GM18499 (cell line): ENCODE results near the gene MYH13.
A peak's percentile ranks its signal among the peaks of the same experiment; 100 is the strongest.
"Not testable (repeated sequence)": the region's sequence is repeated elsewhere in the genome, so short reads cannot be mapped to it uniquely, and the experiment has no call there.

Experiments
- ATAC-seq: cut with Tn5 transposase; IDR thresholded peaks from one replicate; pipeline ENCODE4 v1.9.1; 2021; ENCODE audit warnings: moderate number of reproducible peaks; ENCODE audit not compliant: insufficient read depth, unreplicated experiment

MYH13 gene

DNA sequence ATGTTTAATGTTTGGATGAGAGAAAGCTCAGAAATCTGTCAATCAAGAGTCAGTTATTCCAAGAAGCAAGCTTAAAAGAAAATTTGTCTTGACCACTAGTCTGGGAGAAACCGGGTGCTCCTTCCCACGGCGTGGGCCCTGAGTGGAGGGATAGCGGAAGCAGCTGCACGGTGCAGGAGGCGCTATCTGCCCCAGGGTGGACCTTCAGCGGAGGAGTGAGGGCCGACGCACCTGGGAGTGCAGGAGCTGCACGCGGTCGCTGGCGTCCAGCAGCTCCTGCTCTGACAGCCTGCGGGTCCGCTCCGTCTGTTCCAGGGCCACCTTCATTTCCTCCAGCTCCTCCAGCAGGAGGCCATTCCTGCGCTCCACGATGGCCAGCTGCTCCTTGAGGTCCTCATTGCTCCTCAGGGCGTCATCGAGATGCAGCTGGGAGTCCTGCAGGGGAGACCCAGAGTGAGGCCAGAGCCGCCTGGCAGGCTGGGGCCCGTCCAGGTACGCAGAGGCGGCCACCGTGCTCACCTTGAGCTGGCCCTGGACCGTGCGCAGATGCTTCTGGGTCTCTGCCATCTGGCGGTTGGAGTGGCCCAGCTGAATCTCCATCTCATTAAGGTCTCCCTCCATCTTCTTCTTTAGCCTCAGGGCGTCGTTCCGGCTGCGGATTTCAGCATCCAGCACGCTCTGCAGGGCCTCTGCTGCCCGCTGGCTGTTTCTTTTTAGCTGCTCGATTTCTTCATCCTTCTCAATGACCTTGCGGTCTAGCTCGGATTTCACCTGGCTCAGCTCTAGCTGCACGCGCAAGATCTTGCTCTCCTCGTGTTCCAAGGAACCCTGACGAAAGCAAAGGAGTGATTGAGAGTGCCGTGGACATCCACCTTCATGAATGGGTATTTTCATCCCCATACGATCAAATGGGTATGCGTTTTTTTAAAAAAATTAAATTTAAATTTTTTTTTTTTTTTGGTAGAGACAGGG lies 63.5 kb downstream of the MYH13 start:
- no peak for ATAC-seq

- ATAC-seq, result no peak
Observed at GRCh38 chr17:10306585-10306984, 66.2 kb downstream of the MYH13 start.

DNA sequence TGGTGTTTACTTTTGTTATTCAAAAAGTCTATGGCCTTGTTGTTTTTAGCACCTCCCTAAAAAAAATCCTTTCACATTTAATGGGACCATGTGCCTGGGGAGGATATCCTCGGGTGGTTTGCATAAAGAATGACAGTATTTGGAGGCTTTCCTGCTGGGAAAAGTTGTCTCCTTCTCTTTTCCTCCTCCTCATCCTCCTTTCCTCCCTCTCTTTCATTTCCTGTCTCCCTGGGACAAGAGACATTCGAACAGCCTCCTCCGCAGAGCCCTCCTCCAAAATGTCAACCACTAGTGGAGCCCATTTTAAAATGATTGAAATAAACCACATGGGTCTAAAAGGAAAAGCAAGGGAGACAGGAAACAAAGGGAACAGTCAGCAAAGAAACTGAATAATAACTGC lies 67.4 kb downstream of the MYH13 start:
- no peak for ATAC-seq

GRCh38 chr17:10304758-10305300 lies 68.0 kb downstream of the MYH13 start:
- ATAC-seq, result no peak

DNA sequence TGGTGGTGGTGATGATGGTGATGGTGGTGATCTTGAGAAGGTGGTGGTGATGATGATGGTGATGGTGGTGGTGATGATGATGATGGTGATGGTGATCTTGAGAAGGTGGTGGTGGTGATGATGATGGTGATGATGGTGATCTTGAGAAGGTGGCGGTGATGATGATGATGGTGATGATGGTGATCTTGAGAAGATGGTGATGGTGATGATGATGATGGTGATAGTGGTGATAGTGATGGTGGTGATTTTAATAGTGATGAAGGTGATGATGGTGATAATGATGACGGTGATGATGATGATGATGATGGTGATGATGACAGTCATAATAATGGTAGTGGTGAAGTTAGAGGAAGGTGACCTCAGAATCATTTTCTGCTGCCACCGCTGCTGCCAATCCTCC lies 75.1 kb downstream of the MYH13 start:
- ATAC-seq, result no peak

DNA sequence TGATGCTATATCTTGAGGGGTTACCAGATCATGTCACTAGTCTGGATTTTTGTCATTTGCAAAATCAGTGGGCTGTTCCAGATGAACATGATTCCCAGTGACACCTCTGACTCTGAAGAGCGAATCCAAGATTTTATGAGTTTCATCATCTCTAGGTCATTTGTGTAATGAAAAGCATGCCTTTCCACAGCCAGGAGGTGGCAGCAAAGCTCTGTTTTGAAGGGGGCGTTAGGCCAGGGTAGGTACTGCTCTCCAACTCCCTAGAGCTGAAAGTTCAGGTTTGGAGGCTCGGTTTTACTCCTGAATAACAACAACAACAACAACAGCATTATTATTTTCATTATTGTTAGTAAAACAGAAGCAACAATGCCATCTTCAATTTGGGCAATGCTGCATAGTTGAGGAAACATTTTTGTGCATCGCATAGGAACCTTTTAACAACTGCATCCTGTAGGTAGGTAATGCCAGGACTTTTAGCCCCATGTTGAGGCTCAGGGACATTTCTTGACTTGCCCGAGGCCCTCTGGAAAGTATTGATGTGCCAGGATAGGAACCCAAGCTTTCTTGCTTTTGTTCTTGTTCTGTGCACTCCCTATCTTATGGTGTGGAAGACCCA lies 77.0 kb downstream of the MYH13 start:
- no peak for ATAC-seq

DNA sequence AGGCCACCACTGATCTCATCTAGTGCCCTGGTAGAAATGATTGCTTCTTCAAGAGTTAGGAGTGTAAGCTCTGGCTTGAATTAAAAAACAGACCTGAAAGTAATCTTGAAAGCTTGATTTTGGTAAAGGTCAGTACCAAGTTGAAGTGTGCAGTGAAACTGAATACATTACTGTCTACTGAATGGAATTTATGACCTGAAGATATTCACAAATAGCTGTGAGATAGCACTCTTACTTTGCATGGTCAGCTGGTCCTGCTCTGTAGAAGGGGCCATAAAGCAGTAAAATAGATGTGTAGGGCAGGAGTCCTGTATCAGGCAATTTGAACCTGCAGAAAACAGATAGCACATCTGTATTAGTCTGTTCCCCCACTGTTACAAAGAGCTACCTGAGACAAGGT lies 78.6 kb downstream of the MYH13 start:
- no peak for ATAC-seq

DNA sequence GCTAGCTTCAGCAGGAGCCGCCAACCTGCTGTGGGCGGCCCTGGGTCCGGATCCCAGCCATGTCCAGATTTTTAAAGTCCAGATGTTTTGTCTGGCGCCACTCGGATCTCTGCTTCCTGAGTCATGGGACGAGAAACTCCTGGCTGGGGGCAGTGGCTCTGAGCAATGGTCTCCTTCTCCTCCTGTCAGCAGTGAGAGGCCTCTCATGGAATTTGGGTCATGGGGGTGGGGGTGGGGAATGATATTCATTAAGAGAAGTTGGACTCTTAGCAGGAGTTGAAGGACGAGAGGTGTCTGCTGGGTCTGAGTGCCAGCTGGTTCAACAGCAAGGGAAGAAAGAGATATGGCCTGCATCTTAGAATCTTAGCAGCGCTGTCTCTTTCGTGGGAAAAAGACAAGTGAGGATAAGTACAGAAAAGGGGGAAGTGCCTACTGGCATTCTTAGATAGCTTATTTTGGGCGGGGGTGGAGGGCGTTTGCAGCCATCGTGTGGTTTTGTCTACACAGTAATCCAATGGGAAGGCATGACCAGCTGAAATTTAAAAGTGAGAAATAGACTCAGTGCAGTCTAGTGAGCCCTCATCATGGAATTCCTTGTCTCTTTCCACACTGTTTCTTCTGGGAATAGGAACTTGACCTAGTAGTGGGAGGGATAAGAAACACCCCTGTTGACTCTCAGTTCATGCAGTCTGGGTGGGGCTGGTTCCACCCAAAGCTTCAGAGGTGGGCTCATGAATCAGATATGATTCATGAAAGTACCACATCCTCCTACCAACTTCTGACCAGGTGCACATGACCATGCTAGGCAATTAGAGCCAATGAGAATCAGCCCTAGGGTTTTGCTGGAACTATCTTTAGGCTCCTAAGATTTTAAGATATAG lies 80.5 kb downstream of the MYH13 start:
- peak; percentile 65 for ATAC-seq

- not testable (repeated sequence) for ATAC-seq
Observed at GRCh38 chr17:10291576-10291975, 81.2 kb downstream of the MYH13 start.

- no peak for ATAC-seq
Observed at GRCh38 chr17:10290041-10290440, 82.8 kb downstream of the MYH13 start.

- no peak for ATAC-seq
Observed at GRCh38 chr17:10286324-10286723, 86.5 kb downstream of the MYH13 start.

GRCh38 chr17:10285896-10286295 lies 86.9 kb downstream of the MYH13 start:
- no peak for ATAC-seq

DNA sequence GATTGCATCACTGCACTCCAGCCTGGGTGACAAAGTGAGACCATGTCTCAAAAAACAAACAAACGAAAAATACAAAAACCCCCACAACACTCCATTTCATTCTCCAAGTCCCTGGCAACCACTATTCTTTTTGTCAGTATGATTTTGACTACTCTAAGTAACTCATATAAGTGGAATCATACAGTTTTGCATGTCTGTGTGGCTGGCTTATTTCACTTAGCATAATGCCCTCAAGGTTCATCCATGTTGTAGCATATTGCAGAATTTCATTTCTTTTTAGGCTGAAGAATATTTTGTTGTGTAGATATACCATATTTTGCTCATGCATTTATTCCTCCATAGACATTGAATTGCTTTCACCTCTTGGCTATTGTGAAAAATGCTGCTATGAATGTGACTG lies 92.7 kb downstream of the MYH13 start:
- no peak for ATAC-seq

DNA sequence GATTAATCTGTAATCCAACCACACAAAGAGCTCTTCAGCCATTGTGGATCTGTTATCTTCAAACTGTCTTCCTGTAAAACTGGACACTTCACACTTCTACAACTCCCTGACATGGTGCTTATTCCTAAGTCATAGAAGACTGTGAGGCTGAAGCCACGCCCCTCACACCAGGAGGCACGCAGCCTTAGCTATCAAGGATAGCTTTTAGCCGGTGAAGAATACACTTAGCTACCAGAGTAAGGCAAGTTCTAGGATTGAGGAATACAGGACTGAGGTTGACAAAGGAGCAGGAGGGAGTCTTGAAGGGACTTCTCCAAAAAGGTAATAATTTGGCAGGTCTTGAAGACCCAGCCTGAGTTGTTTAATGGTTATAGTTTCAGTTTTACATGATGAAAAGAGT lies 94.6 kb downstream of the MYH13 start:
- no peak for ATAC-seq

DNA sequence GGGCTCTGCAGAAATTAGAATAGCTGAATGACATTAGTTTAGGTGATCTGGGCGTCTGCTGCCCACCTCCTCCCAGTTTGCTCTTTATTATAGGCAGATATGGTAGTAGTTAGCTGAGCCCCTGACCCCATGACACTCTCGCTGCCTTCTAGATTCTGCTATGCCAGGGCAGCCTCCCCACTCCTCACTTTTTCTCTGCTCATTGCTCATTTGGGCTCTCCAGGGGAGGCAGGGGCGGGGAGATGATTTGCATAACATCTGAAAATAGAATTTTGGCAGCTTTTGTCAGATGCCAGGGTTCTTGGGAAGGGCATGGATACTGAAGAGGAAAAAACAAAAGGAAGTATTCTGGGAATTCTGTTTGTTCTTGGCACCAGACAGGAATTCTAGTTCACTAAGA lies 96.4 kb downstream of the MYH13 start:
- ATAC-seq, result no peak

DNA sequence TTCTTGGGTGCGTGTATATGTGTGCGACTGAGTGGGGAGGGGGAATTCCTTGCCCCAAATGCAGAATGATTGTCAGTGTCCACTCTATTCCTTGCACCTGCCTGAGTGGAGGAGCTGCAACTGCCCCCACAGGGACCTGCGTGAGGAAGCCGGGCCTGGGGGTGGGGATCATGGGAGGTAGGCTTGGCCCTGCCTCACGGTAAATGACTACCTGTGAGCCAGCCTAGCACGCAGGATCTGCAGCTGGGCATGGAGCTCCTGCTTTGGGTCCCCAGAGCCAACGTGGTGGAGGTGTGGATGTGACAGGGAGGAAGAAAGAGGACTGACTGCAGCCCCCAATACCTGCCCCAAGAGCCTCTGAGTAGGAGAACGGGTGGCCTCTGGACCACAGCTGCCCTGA lies 97.4 kb downstream of the MYH13 start:
- ATAC-seq, result no peak

GRCh38 chr17:10271106-10271562 lies 101.7 kb downstream of the MYH13 start:
- no peak for ATAC-seq

GRCh38 chr17:10270258-10270657 lies 102.5 kb downstream of the MYH13 start:
- no peak for ATAC-seq

DNA sequence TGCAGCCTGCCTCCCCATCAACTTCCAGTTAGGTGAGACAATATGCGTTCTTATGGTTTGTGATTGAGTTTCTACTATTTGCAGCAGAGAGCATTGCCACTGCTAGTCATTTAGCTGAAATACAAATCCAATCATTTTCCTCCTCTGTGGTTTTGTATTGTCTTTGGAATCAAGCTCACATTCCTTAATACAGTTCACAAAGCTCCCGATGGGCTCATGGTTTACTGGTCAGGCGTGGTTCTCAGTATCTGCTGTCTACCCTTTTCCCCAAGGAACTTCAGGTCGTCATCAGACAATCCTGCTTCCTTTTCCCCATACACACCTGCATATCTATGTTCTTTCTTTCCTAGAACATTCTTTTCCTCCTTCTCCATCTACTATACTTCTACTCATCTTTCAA lies 104.8 kb downstream of the MYH13 start:
- ATAC-seq, result no peak

- ATAC-seq, result no peak
Observed at GRCh38 chr17:10266296-10266876, 106.4 kb downstream of the MYH13 start.
